ENCODE data around the gene RCSD1.
"Not testable (repeated sequence)": the region's sequence is repeated elsewhere in the genome, so short reads cannot be mapped to it uniquely, and the experiment has no call there.

The RCSD1 gene

GRCh38 chr1:167714439-167715156, 84.6 kb downstream of the RCSD1 start:
- DNase-seq (ENCODE audit: low spot score), result peak; percentile 85

- peak; percentile 90 for DNase-seq (ENCODE audit: low spot score)
Observed at GRCh38 chr1:167715157-167715999, 85.3 kb downstream of the RCSD1 start.

- DNase-seq (ENCODE audit: low spot score), result no peak
Observed at GRCh38 chr1:167716000-167716271, 85.9 kb downstream of the RCSD1 start.

- DNase-seq (ENCODE audit: low spot score), result no peak
Observed at GRCh38 chr1:167717351-167717750, 87.3 kb downstream of the RCSD1 start.

GRCh38 chr1:167718914-167719691, 89.1 kb downstream of the RCSD1 start:
- DNase-seq (ENCODE audit: low spot score), result no peak

- not testable (repeated sequence) for DNase-seq (ENCODE audit: low spot score)
Observed at GRCh38 chr1:167719715-167720421, 89.8 kb downstream of the RCSD1 start.

GRCh38 chr1:167720965-167721616, 91.1 kb downstream of the RCSD1 start:
- peak; percentile 73 for DNase-seq (ENCODE audit: low spot score)

GRCh38 chr1:167721617-167722151, 91.7 kb downstream of the RCSD1 start, which contains the start of gene MPZL1:
MPZL1 (plus strand) TSS chr1:167721982; CDS start chr1:167722152, 170 bp downstream.
- DNase-seq (ENCODE audit: low spot score), result peak; percentile 94

GRCh38 chr1:167722152-167722869, 92.3 kb downstream of the RCSD1 start:
- no peak for DNase-seq (ENCODE audit: low spot score)

GRCh38 chr1:167722870-167723251, 92.8 kb downstream of the RCSD1 start:
- DNase-seq (ENCODE audit: low spot score), result no peak

- no peak for DNase-seq (ENCODE audit: low spot score)
Observed at GRCh38 chr1:167723707-167724323, 93.8 kb downstream of the RCSD1 start.

- DNase-seq (ENCODE audit: low spot score), result no peak
Observed at GRCh38 chr1:167726008-167726407, 96.0 kb downstream of the RCSD1 start.

GRCh38 chr1:167728818-167729410, 98.9 kb downstream of the RCSD1 start:
- DNase-seq (ENCODE audit: low spot score), result no peak

GRCh38 chr1:167734227-167734626, 104.2 kb downstream of the RCSD1 start:
- no peak for DNase-seq (ENCODE audit: low spot score)

GRCh38 chr1:167734841-167735240, 104.8 kb downstream of the RCSD1 start:
- DNase-seq (ENCODE audit: low spot score), result no peak

- DNase-seq (ENCODE audit: low spot score), result no peak
Observed at GRCh38 chr1:167737169-167737568, 107.1 kb downstream of the RCSD1 start.

- DNase-seq (ENCODE audit: low spot score), result no peak
Observed at GRCh38 chr1:167738158-167738557, 108.1 kb downstream of the RCSD1 start.

- no peak for DNase-seq (ENCODE audit: low spot score)
Observed at GRCh38 chr1:167739752-167740151, 109.7 kb downstream of the RCSD1 start.

GRCh38 chr1:167741103-167741502, 111.1 kb downstream of the RCSD1 start:
- not testable (repeated sequence) for DNase-seq (ENCODE audit: low spot score)
